ENCODE measurements around the gene HCN2. TPM values are rescaled to one million over a fixed set of nuclear protein-coding genes. Genes with fewer than 3 reads are reported as not detected.

The HCN2 gene
- total RNA-seq, 2 experiments from 2014 or later, result 2.1 TPM

- Histone ChIP-seq H3K4me3 (ENCODE audit: low read length) (peak overlapping the region; percentile 94), H3K27ac (ENCODE audit: low read depth in 1 of 2, low read length in 2 of 2) (peak overlapping the region; percentile 69 to 87), H3K9me3 (ENCODE audit: control insufficient read depth in 1 of 2, insufficient read depth in 1 of 2, low read length in 2 of 2) (no peaks in the 10 kb centered on the region), H3K27me3 (ENCODE audit: control insufficient read depth in 1 of 2, insufficient read depth in 2 of 2, low read length in 2 of 2) (no peaks in the 10 kb centered on the region), H3K36me3 (ENCODE audit: insufficient read depth, low read length) (no peaks in the 10 kb centered on the region), H3K4me1 (ENCODE audit: insufficient read depth, low read length) (peaks cover 53% of the 10 kb centered on the region)
- TF ChIP-seq CTCF (IDR thresholded peaks at IDR 0.05), result no peak
- intact Hi-C loops (cut with DNase I, micrococcal nuclease), result loop anchor here (1.0 to 5.0 kb wide), 6 partner anchors 38 to 836 kb away; partner anchors contain the start of genes DAZAP1 (in 1 of the 2), POLRMT (in 1 of the 2), RNF126 (in 1 of the 2) and TPGS1 (in 1 of the 2)
- H3K27ac Mint-ChIP-seq, result peak overlapping the region; percentile 95
- H3K27me3 Mint-ChIP-seq, result no peaks in the 10 kb centered on the region
- peak overlapping the region; percentile 99 for H3K4me3 Mint-ChIP-seq
- no peaks in the 10 kb centered on the region for H3K9me3 Mint-ChIP-seq
- ChIA-PET POLR2A (interaction anchor here (0.7 to 2.2 kb wide), 4 partner anchors 13 to 65 kb away, joined by 4 to 15 read pairs (median 8); partner anchors contain the start of gene CDC34), CTCF (interaction anchor here (0.9 to 2.2 kb wide), 3 partner anchors 13 to 61 kb away, joined by 4 to 14 read pairs (median 5); no protein-coding TSS in a partner anchor)
- H3K36me3 Mint-ChIP-seq (ENCODE audit: low read depth), result peaks cover 14% of the 10 kb centered on the region
- H3K4me1 Mint-ChIP-seq (ENCODE audit: low read depth), result peaks cover 40% of the 10 kb centered on the region
- DNase-seq (peak in 4 of 14 experiments; percentile 43 to 66 (median 56)), ATAC-seq (ENCODE audit: poor library complexity) (peak; percentile 6)
Observed at GRCh38 chr19:571566-571974, 18.1 kb upstream of the HCN2 start.

DNA sequence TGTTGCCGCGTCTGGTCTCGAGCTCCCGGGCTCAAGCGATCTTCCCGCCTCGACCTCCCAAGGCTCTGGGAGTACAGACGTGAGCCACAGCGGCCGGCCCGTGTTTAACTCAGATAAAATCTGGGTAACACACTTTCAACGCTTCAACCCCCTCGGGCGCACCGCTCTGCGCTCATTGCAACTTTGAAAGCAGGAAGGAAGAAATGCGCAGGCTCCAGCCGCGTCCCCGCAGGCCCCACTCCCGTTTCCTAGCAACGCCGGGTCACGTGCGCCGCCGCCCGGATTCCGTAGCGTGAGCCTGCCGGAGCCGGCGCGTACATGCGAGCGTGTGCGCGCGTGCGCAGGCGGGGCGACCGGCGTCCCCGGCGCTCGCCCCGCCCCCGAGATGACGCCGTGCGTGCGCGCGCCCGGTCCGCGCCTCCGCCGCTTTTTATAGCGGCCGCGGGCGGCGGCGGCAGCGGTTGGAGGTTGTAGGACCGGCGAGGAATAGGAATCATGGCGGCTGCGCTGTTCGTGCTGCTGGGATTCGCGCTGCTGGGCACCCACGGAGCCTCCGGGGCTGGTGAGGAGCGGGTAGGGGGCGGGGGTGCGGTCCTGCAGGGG is 17.4 kb upstream of the HCN2 start, which contains the start of gene BSG:
Gene BSG (plus strand): TSS at position 457 of the 603 bp plus-strand sequence. CDS start 39 bp downstream, at position 496.
- H3K9me3 ChIP-seq (ENCODE audit: control insufficient read depth in 1 of 2, insufficient read depth in 1 of 2, low read length in 2 of 2), result no peaks in the 10 kb centered on the region
- Mint-ChIP-seq H3K27ac (peak within 1 kb of the TSS; percentile 95), H3K9me3 (no peaks in the 10 kb centered on the region), H3K27me3 (no peaks in the 10 kb centered on the region), H3K4me1 (ENCODE audit: low read depth) (peaks cover 40% of the 10 kb centered on the region), H3K4me3 (peak within 1 kb of the TSS; percentile 99), H3K36me3 (ENCODE audit: low read depth) (peaks cover 14% of the 10 kb centered on the region)
- ATAC-seq (ENCODE audit: poor library complexity) (peak; percentile 83), DNase-seq (peak; percentile 97 to 100 (median 98))
- no peaks in the 10 kb centered on the region for H3K36me3 ChIP-seq (ENCODE audit: insufficient read depth, low read length)
- H3K27me3 ChIP-seq (ENCODE audit: control insufficient read depth in 1 of 2, insufficient read depth in 2 of 2, low read length in 2 of 2), result no peaks in the 10 kb centered on the region
- intact Hi-C loops (cut with DNase I, micrococcal nuclease), result loop anchor here (1.0 to 5.0 kb wide), 9 partner anchors 41 to 835 kb away; partner anchors contain the start of genes RNF126 (in 2 of the 2), TPGS1 (in 2 of the 2), CDC34 (in 1 of the 2) and DAZAP1 (in 1 of the 2)
- peaks cover 60% of the 10 kb centered on the region for H3K4me1 ChIP-seq (ENCODE audit: insufficient read depth, low read length)
- TF ChIP-seq CTCF (IDR thresholded peaks at IDR 0.05), result no peak
- CTCF ChIA-PET, result interaction anchor here (0.9 to 2.2 kb wide), 3 partner anchors 12 to 61 kb away, joined by 4 to 14 read pairs (median 5); no protein-coding TSS in a partner anchor
- H3K4me3 ChIP-seq (ENCODE audit: low read length), result peak within 1 kb of the TSS; percentile 94
- H3K27ac ChIP-seq (ENCODE audit: low read depth in 1 of 2, low read length in 2 of 2), result peak within 1 kb of the TSS; percentile 69 to 87
- POLR2A ChIA-PET, result interaction anchor here (0.7 to 2.2 kb wide), 4 partner anchors 12 to 66 kb away, joined by 4 to 15 read pairs (median 8); partner anchors contain the start of gene CDC34

DNA sequence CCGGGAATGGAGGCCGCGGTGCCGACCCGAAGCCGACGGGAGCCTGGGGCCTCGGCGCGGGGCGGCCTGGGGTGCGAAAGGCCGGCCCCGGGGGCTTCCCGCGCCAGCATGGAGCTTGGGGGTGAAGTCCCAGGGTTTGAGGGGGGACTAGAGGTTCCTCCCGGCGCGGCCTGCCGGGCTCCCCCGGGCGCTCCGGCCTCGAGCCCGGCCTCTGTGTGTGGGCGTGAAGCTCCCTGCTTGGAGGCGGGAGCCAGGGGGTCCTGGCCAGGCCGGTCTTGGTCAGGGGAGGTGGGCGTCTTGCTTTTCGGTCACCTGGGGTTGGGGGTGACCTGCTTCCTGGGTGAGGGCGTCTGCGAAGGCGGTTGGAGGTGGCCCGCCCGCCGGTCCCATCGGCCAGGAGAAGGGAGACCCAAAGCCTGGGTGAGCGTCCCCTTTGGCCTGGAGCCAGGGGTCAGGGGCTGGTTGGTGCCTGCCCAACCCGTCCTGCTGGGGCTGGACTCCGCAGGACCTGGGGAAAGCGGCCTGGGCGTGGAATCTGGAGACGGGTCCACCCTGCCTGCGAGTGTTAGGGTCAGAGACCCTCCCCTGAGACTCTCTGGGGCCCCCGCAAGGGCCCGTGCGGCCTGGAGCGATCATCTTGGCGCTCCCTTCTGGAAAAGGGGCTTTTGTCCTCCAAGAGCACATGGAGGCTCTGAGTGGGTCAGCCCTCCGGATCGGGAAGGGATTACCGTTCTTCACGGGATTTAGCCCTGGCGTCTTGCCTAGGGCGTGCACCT is 16.8 kb upstream of the HCN2 start:
- Histone ChIP-seq H3K4me1 (ENCODE audit: insufficient read depth, low read length) (peaks cover 64% of the 10 kb centered on the region), H3K27me3 (ENCODE audit: control insufficient read depth in 1 of 2, insufficient read depth in 2 of 2, low read length in 2 of 2) (no peaks in the 10 kb centered on the region), H3K9me3 (ENCODE audit: control insufficient read depth in 1 of 2, insufficient read depth in 1 of 2, low read length in 2 of 2) (no peaks in the 10 kb centered on the region), H3K36me3 (ENCODE audit: insufficient read depth, low read length) (peaks cover 2% of the 10 kb centered on the region), H3K27ac (ENCODE audit: low read depth in 1 of 2, low read length in 2 of 2) (peak overlapping the region in 1 of 2 donors; percentile 66), H3K4me3 (ENCODE audit: low read length) (peak overlapping the region; percentile 94)
- peak in 1 of 14 experiments; percentile 62 for DNase-seq
- no peak for TF ChIP-seq CTCF (IDR thresholded peaks at IDR 0.05)
- CTCF ChIA-PET, result interaction anchor here (2.2 kb wide), 1 partner anchor 11 kb away, joined by 14 read pairs; no protein-coding TSS in a partner anchor
- H3K27me3 Mint-ChIP-seq, result no peaks in the 10 kb centered on the region
- no peaks in the 10 kb centered on the region for H3K9me3 Mint-ChIP-seq
- no peak for ATAC-seq (ENCODE audit: poor library complexity)
- peak overlapping the region; percentile 95 for H3K27ac Mint-ChIP-seq
- H3K36me3 Mint-ChIP-seq (ENCODE audit: low read depth), result peaks cover 14% of the 10 kb centered on the region
- H3K4me1 Mint-ChIP-seq (ENCODE audit: low read depth), result peaks cover 40% of the 10 kb centered on the region
- intact Hi-C loops (cut with DNase I, micrococcal nuclease), result loop anchor here (1.0 to 5.0 kb wide), 9 partner anchors 42 to 834 kb away; partner anchors contain the start of genes RNF126 (in 2 of the 2), TPGS1 (in 2 of the 2), CDC34 (in 1 of the 2) and DAZAP1 (in 1 of the 2)
- H3K4me3 Mint-ChIP-seq, result peak overlapping the region; percentile 99
- POLR2A ChIA-PET, result interaction anchor here (0.5 to 2.0 kb wide), 2 partner anchors 11 to 45 kb away, joined by 3 to 6 read pairs; no protein-coding TSS in a partner anchor

Data from CD4-positive, alpha-beta T cell (primary cell).